ENCODE data around the gene FAM168A.
"Not testable (repeated sequence)": the region's sequence is repeated elsewhere in the genome, so short reads cannot be mapped to it uniquely, and the experiment has no call there.

FAM168A gene

DNA sequence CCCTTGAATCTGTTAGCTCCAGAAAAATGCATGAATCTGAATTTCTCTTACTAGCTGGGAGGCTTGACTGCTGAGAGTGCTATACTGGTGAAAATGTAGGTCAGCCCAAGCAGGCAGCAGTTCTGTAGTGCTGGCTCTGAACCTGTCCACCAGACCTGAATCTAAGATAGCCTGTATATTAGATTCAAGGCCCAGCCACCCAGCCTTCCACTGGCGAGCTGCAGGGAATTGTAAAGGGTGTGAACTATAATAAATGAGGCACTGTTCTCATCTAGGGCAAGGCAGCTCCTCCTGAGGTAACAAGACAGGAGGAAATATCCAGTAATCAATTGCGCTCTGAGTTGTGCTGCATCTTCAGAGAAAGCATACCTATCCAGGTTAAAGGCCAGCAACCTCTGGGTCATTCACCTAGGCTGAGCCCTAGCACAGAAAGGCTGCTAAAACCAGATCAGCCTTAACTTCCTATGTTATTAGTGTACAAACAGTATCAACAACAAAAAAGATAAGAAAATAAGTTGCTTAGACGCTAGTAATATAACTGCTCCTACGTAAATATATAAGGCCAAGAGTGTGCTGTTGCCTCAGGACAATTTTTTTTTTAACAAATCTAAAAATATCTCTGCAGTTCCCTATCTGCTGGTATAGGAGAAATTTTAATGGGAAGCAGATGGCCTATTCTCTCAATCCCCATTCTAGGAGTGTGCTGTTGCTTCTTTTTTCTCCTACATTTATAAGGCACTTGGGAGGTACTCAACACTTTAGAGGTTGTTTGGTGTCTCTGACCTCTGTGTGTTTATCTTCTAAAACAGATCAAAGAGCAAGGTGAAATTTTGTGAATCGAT is 158.7 kb downstream of the FAM168A start:
- H3K27ac ChIP-seq (ENCODE audit: low read depth, low read length): no peak overlapping the region
- no peaks in the 10 kb centered on the region for H3K4me1 ChIP-seq (ENCODE audit: control insufficient read depth, low read length)
- no peak overlapping the region for H3K4me2 ChIP-seq (ENCODE audit: low read length)
- no peaks in the 10 kb centered on the region for H3K79me2 ChIP-seq (ENCODE audit: control insufficient read depth, low read length)
- H3K27me3 ChIP-seq (ENCODE audit: control insufficient read depth, low read length): no peaks in the 10 kb centered on the region
- no peaks in the 10 kb centered on the region for H4K20me1 ChIP-seq (ENCODE audit: control insufficient read depth, insufficient read depth, low read depth, low read length)
- H3K4me3 ChIP-seq (ENCODE audit: low read length): no peak overlapping the region
- no peaks in the 10 kb centered on the region for H3K9me3 ChIP-seq (ENCODE audit: control insufficient read depth, insufficient read depth, low read length)
- TF ChIP-seq, protein P1, sequence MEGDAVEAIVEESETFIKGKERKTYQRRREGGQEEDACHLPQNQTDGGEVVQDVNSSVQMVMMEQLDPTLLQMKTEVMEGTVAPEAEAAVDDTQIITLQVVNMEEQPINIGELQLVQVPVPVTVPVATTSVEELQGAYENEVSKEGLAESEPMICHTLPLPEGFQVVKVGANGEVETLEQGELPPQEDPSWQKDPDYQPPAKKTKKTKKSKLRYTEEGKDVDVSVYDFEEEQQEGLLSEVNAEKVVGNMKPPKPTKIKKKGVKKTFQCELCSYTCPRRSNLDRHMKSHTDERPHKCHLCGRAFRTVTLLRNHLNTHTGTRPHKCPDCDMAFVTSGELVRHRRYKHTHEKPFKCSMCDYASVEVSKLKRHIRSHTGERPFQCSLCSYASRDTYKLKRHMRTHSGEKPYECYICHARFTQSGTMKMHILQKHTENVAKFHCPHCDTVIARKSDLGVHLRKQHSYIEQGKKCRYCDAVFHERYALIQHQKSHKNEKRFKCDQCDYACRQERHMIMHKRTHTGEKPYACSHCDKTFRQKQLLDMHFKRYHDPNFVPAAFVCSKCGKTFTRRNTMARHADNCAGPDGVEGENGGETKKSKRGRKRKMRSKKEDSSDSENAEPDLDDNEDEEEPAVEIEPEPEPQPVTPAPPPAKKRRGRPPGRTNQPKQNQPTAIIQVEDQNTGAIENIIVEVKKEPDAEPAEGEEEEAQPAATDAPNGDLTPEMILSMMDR (IDR thresholded peaks at IDR 0.05; ENCODE audit: low read depth, low read length, poor library complexity, severe bottlenecking): no peak
- TF ChIP-seq EZH2phosphoT487 (IDR thresholded peaks at IDR 0.05; ENCODE audit: borderline replicate concordance, low read length): no peak
- H3F3A ChIP-seq (ENCODE audit: control insufficient read depth, insufficient read depth): no peaks in the 10 kb centered on the region
- H3K9me2 ChIP-seq (replicated peaks; ENCODE audit: control insufficient read depth, low read length): no peaks in the 10 kb centered on the region
- H3K36me3 ChIP-seq (ENCODE audit: control insufficient read depth, low read length): no peaks in the 10 kb centered on the region

DNA sequence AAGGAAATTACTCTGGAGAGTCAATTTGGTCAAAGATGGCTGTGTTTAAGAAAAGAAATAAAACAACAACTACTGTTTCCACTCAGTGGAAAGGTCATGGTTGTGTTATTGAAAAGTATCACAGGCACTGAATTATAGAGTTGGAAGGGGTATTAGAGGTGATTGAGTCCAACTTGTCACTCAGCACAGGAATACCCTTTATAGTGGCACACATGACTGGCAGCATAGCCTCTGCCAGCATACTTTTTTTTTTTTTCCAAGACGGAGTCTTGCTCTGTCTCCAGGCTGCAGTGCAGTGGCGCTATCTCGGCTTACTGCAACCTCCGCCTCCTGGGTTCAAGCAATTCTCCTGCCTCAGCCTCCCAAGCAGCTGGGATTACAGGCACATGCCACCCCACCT is 161.1 kb downstream of the FAM168A start:
- not testable (repeated sequence) for H3K27me3 ChIP-seq (ENCODE audit: control insufficient read depth, low read length); H3K4me2 ChIP-seq (ENCODE audit: low read length); H3K4me1 ChIP-seq (ENCODE audit: control insufficient read depth, low read length); H3K79me2 ChIP-seq (ENCODE audit: control insufficient read depth, low read length); H3K9me3 ChIP-seq (ENCODE audit: control insufficient read depth, insufficient read depth, low read length); H3K27ac ChIP-seq (ENCODE audit: low read depth, low read length); H3F3A ChIP-seq (ENCODE audit: control insufficient read depth, insufficient read depth); H3K4me3 ChIP-seq (ENCODE audit: low read length); H4K20me1 ChIP-seq (ENCODE audit: control insufficient read depth, insufficient read depth, low read depth, low read length); H3K36me3 ChIP-seq (ENCODE audit: control insufficient read depth, low read length); H3K9me2 ChIP-seq (replicated peaks; ENCODE audit: control insufficient read depth, low read length)

DNA sequence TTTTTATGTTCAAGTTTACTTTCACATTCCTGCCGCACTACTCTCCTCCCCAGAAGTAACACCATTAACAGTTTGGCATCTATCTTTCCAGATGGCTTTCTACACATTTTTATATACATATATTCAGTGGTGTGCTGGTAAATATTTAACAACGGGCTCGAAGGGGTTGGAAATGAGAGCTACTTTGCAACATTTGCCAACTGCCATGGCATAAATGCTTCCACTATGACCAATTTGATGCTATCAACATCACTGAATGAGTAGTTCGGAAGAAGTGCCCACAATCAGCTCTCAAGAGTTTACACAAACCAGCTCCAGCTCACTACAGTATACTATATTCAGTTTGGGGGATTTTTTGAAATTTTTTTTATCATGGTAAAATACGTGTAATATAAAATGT is 166.5 kb downstream of the FAM168A start:
- Histone ChIP-seq H3K4me3 (ENCODE audit: low read length) (no peak overlapping the region), H3K4me2 (ENCODE audit: low read length) (no peak overlapping the region), H3K79me2 (ENCODE audit: control insufficient read depth, low read length) (no peaks in the 10 kb centered on the region), H3K27me3 (ENCODE audit: control insufficient read depth, low read length) (no peaks in the 10 kb centered on the region), H3K9me3 (ENCODE audit: control insufficient read depth, insufficient read depth, low read length) (no peaks in the 10 kb centered on the region), H3K9me2 (replicated peaks; ENCODE audit: control insufficient read depth, low read length) (no peaks in the 10 kb centered on the region), H3K4me1 (ENCODE audit: control insufficient read depth, low read length) (no peaks in the 10 kb centered on the region), H3F3A (ENCODE audit: control insufficient read depth, insufficient read depth) (no peaks in the 10 kb centered on the region), H4K20me1 (ENCODE audit: control insufficient read depth, insufficient read depth, low read depth, low read length) (no peaks in the 10 kb centered on the region), H3K27ac (ENCODE audit: low read depth, low read length) (no peak overlapping the region), H3K36me3 (ENCODE audit: control insufficient read depth, low read length) (no peaks in the 10 kb centered on the region)
- TF ChIP-seq EZH2phosphoT487 (IDR thresholded peaks at IDR 0.05; ENCODE audit: borderline replicate concordance, low read length): no peak
- TF ChIP-seq, protein P1 (IDR thresholded peaks at IDR 0.05; ENCODE audit: low read depth, low read length, poor library complexity, severe bottlenecking): no peak

- H3K4me2 ChIP-seq (ENCODE audit: low read length): no peak overlapping the region
- H3F3A ChIP-seq (ENCODE audit: control insufficient read depth, insufficient read depth): no peaks in the 10 kb centered on the region
- H3K79me2 ChIP-seq (ENCODE audit: control insufficient read depth, low read length): no peaks in the 10 kb centered on the region
- no peak overlapping the region for H3K4me3 ChIP-seq (ENCODE audit: low read length)
- H3K4me1 ChIP-seq (ENCODE audit: control insufficient read depth, low read length): no peaks in the 10 kb centered on the region
- H3K36me3 ChIP-seq (ENCODE audit: control insufficient read depth, low read length): no peaks in the 10 kb centered on the region
- no peak overlapping the region for H3K27ac ChIP-seq (ENCODE audit: low read depth, low read length)
- no peaks in the 10 kb centered on the region for H3K9me3 ChIP-seq (ENCODE audit: control insufficient read depth, insufficient read depth, low read length)
- TF ChIP-seq EZH2phosphoT487 (IDR thresholded peaks at IDR 0.05; ENCODE audit: borderline replicate concordance, low read length): no peak
- no peaks in the 10 kb centered on the region for H3K27me3 ChIP-seq (ENCODE audit: control insufficient read depth, low read length)
- no peaks in the 10 kb centered on the region for H3K9me2 ChIP-seq (replicated peaks; ENCODE audit: control insufficient read depth, low read length)
- no peaks in the 10 kb centered on the region for H4K20me1 ChIP-seq (ENCODE audit: control insufficient read depth, insufficient read depth, low read depth, low read length)
Observed at GRCh38 chr11:73430326-73430725, 167.6 kb downstream of the FAM168A start.

Data from DOHH2 (cell line).